Ovary (tissue), 9 donors: ENCODE results near the gene TP73. TPM values are rescaled to one million over a fixed set of nuclear protein-coding genes. Genes with fewer than 3 reads are reported as not detected.
A peak's percentile ranks its signal among the peaks of the same experiment; 100 is the strongest.

Source experiments
- DNase-seq, 5 donors: peaks; one replicate each; pipeline ENCODE4 v3.0.0-alpha.2; 2019 to 2020
- H3K27ac ChIP-seq, 2 donors: fragments of 200-600 bp; one replicate each; pipeline versions ENCODE4 v1.5.1 to v1.8.0; 2019 to 2022
- H3K27me3 ChIP-seq: fragments of 200-600 bp; one replicate; pipeline ENCODE4 v1.8.0; 2022
- H3K36me3 ChIP-seq: fragments of 200-600 bp; sonication (generic); one replicate; pipeline ENCODE4 v1.5.1; 2019
- H3K4me1 ChIP-seq: one replicate; pipeline ENCODE4 v1.8.1; 2013; ENCODE audit warnings: mild to moderate bottlenecking, moderate library complexity; ENCODE audit not compliant: insufficient read depth
- H3K4me3 ChIP-seq: fragments of 200-600 bp; sonication (generic); one replicate; pipeline ENCODE4 v1.5.1; 2017
- H3K9me3 ChIP-seq, 2 donors: fragments of 200-600 bp in 1 of 2; sonication (generic) in 1 of 2; one replicate each; pipeline versions ENCODE4 v1.5.1 to v1.8.1; 2013 to 2019; ENCODE audit warnings: mild to moderate bottlenecking in 1 of 2, moderate library complexity in 1 of 2
- CTCF ChIP-seq, 3 donors: fragments of 450-650 bp in 2 of 3; fragments of 200-600 bp in 1 of 3; IDR thresholded peaks; one replicate each; pipeline versions ENCODE4 v1.5.1 to v1.8.0; 2016 to 2022; ENCODE audit warnings: antibody characterized with exemption in 3 of 3, mild to moderate bottlenecking in 1 of 3
- EP300 ChIP-seq: sonication (generic); formaldehyde crosslinking; IDR thresholded peaks from one replicate; pipeline ENCODE4 v1.6.1; 2017; ENCODE audit warnings: antibody characterized with exemption
- POLR2A ChIP-seq: fragments of 450-650 bp; IDR thresholded peaks from one replicate; pipeline ENCODE4 v1.6.1; 2017; ENCODE audit warnings: antibody characterized with exemption, mild to moderate bottlenecking, moderate library complexity
- WGBS, 3 donors: extraction: QIAGEN DNeasy Blood & Tissue Kit in 1 of 3; methylation state at CpG; one replicate each; pipeline versions ENCODE4 v1.1.5 to v1.1.7; 2013 to 2017; 5-methylcytosine and 5-hydroxymethylcytosine counted together
- intact Hi-C, 4 donors: fragments of 100-400 bp; cut with DNase I; formaldehyde crosslinking; loops; one replicate each; pipeline versions ENCODE4 v1.11.0 to v1.15.1; 2022 to 2023
- polyA plus RNA-seq, 2 donors: library from polyadenylated mRNA; stranded (reverse); fragments of 200-250 nt in 1 of 2; fragments of 350-450 nt in 1 of 2; fragmentation: Illumina TruSeq in 1 of 2; extraction: RNeasy Lipid Tissue Mini Kit (QIAGEN cat#74804) in 1 of 2; gene quantifications; one replicate each; pipeline ENCODE4 v1.2.3, GENCODE V29; 2013 to 2014
- total RNA-seq, 7 donors: library from RNA; depleted of rRNA in 2 of 7; stranded (reverse); fragments of >200 nt in 2 of 7; fragmentation: NEBNext Ultra II Directional in 3 of 7; extraction: Animal tissue kit (Norgen Biotek cat#: 25700) in 3 of 7; gene quantifications; one replicate each; pipeline versions ENCODE4 v1.1.0 to v1.2.4, GENCODE V29; 2016 to 2023
- donor health status: DM: no; HTN: no; CAD: no; lungs with moderate emphysema.
- donor health status: DM: no; HTN: no; CAD: no.
- donor health status: Bipolar disorder and iron deficiency.
- donor health status: DM: yes; HTN: yes; CAD: no.
- donor health status: DM: no; HTN: no; CAD: no.
- donor health status: DM: yes; HTN: yes; CAD: no.

The TP73 gene
- total and polyA plus RNA-seq, 9 donors: 0.03 to 7.5 (median 0.42) TPM

GRCh38 chr1:3662080-3662671, 9.9 kb downstream of the TP73 start:
- intact Hi-C loops: no loop called here
- WGBS, 3 donors: 85 to 87% (median 86%) methylated on average over 16 of the region's 16 CpGs
- Histone ChIP-seq H3K27me3 (no peaks in the 10 kb centered on the region), H3K27ac (no peak overlapping the region), H3K4me3 (no peak overlapping the region), H3K4me1 (no peaks in the 10 kb centered on the region), H3K9me3 (no peaks in the 10 kb centered on the region), H3K36me3 (no peaks in the 10 kb centered on the region)
- TF ChIP-seq EP300: no peak
- no peak for TF ChIP-seq CTCF (IDR thresholded peaks at IDR 0.05)
- no peak for TF ChIP-seq POLR2A
- no peak for DNase-seq

DNA sequence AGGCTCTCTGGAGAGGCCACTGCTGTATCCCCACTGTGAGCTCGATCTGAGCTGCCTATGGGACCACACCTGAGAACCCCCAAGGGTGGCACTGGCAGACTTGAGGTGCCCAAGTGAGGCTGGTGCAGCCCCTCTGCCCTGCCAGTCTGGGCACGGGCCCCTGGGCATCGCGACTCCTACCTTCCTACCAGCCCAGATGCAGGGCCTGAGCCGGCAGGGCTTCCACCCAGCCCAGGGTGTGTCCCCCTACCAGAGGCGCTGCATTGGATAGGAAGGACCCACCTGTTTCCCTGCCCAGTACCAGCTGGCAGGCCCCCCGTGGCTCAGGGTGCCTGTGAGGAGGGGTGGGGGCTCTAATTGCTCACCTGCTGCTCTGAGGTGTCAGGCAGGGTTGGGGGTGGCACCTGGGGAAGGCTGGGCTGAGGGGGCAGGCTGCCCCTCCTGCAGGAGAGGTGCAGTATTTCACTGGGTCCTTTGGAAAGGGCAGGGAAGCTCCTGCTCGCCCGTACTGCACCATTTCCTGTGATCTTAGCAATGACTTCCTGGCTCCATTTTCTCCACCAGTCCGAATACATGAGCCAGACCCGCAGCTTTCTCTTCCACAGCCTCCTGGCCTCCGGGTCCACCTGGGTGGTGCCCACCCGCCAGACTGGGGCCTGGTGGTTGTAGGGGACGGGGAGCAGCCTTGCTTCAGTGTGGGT, 11.8 kb downstream of the TP73 start:
- Histone ChIP-seq H3K9me3 (no peaks in the 10 kb centered on the region), H3K27ac (no peak overlapping the region), H3K4me3 (no peak overlapping the region), H3K36me3 (no peaks in the 10 kb centered on the region), H3K27me3 (no peaks in the 10 kb centered on the region), H3K4me1 (peaks cover 2% of the 10 kb centered on the region)
- TF ChIP-seq POLR2A: no peak
- no peak for TF ChIP-seq EP300
- TF ChIP-seq CTCF (IDR thresholded peaks at IDR 0.05): no peak
- WGBS, 3 donors: 83 to 85% (median 83%) methylated on average over 14 of the region's 14 CpGs
- intact Hi-C loops: no loop called here
- peak in 1 of 5 donors; percentile 12 for DNase-seq

DNA sequence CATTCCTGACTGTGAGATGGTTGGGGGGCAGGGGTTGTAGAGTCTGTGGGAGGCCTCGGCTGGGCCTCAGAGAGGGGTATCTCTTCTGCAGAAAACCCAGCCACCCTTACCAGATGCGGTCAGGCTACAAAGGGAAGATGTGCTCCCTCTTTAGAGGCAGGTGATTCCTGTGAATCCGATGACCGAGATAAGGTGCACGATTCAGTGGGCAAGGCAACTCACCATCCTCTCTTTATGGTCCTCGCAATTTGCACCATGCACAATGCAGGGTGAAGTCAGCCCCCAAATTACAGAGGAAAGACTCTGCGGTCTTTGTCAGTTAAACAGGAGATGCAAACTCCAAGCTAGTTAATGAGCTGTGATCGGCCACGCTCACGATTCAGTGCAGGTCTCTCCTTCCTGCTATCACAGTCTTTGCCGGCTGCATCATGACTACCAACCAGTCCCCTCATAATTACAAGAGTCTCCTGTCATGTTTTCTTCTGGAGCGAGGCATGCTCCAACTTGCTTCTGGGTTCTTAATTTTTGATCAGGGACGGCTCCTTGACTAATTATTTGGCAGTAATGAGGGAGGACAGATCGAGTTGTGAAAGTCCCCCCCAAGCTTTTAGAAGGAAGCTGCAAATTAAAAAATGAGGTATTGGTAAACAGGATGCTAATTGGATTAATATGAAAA, 12.5 kb downstream of the TP73 start:
- Histone ChIP-seq H3K4me3 (no peak overlapping the region), H3K27me3 (no peaks in the 10 kb centered on the region), H3K4me1 (peaks cover 2% of the 10 kb centered on the region), H3K27ac (no peak overlapping the region), H3K36me3 (no peaks in the 10 kb centered on the region), H3K9me3 (no peaks in the 10 kb centered on the region)
- intact Hi-C loops: no loop called here
- 82 to 86% (median 85%) methylated on average over 14 of the region's 14 CpGs for WGBS, 3 donors
- TF ChIP-seq EP300: no peak
- no peak for TF ChIP-seq POLR2A
- no peak for TF ChIP-seq CTCF (IDR thresholded peaks at IDR 0.05)
- DNase-seq: no peak

DNA sequence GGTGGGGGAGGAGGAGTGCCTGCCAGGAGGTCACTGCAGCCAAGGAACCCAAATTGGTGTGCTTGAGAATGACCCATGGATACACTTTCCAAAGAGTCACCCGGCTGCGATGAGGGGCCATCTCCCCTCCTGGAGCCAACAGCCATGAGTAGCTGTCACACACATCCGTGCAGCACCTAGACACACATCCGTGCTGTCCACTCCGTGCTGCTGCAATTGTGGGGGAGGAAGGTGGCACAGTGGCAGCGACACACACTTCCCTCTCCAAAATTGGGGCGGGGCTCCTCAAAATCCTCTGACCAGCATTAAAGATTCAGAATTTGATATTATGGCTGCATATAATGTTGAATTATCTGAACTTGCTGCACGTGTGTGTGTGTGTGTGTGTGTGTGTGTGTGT, 15.8 kb downstream of the TP73 start:
- H3K36me3 ChIP-seq: no peaks in the 10 kb centered on the region
- no peak for TF ChIP-seq POLR2A
- no peak for TF ChIP-seq EP300
- TF ChIP-seq CTCF (IDR thresholded peaks at IDR 0.05): no peak
- H3K27me3 ChIP-seq: no peaks in the 10 kb centered on the region
- H3K27ac ChIP-seq: no peak overlapping the region
- H3K9me3 ChIP-seq: no peaks in the 10 kb centered on the region
- intact Hi-C loops: no loop called here
- peaks cover 2% of the 10 kb centered on the region for H3K4me1 ChIP-seq
- peak in 1 of 5 donors; percentile 6 for DNase-seq
- H3K4me3 ChIP-seq: no peak overlapping the region
- 76 to 81% (median 79%) methylated on average over 8 of the region's 8 CpGs for WGBS, 3 donors
